ACC112 (cell line): Measurements from ENCODE around the gene MAGI2.

ENCODE experiments used
- H2AFZ ChIP-seq: fragments of 200-600 bp; sonication (generic); one replicate; pipeline ENCODE4 v1.6.0; 2017; ENCODE audit warnings: antibody characterized with exemption, low read length; ENCODE audit not compliant: unreplicated experiment
- H3K27ac ChIP-seq: fragments of 200-600 bp; sonication (generic); 2 replicates; pipeline ENCODE4 v1.5.1; 2014; ENCODE audit warnings: low read depth, mild to moderate bottlenecking, antibody characterized with exemption, low read length, moderate library complexity
- H3K27me3 ChIP-seq: fragments of 200-600 bp; sonication (generic); 2 replicates; pipeline ENCODE4 v1.6.1; 2014; ENCODE audit warnings: mild to moderate bottlenecking, antibody characterized with exemption, low read length, moderate library complexity, mixed read lengths; ENCODE audit not compliant: insufficient read depth
- H3K36me3 ChIP-seq: fragments of 200-600 bp; sonication (generic); 2 replicates; pipeline ENCODE4 v1.6.1; 2016; ENCODE audit warnings: mild to moderate bottlenecking, antibody characterized with exemption, low read length, moderate library complexity, mixed read lengths; ENCODE audit not compliant: insufficient read depth
- H3K4me1 ChIP-seq: fragments of 200-600 bp; sonication (generic); one replicate; pipeline ENCODE4 v1.6.1; 2016; ENCODE audit warnings: low read length, mixed read lengths; ENCODE audit not compliant: insufficient read depth, unreplicated experiment, control insufficient read depth
- H3K4me3 ChIP-seq: fragments of 200-600 bp; sonication (generic); 2 replicates; pipeline ENCODE4 v1.5.1; 2014; ENCODE audit warnings: mild to moderate bottlenecking, low read depth, low read length
- H3K79me2 ChIP-seq: fragments of 200-600 bp; sonication (generic); one replicate; pipeline ENCODE4 v1.6.0; 2016; ENCODE audit warnings: low read length; ENCODE audit not compliant: control insufficient read depth, unreplicated experiment, insufficient read depth

The MAGI2 gene

DNA sequence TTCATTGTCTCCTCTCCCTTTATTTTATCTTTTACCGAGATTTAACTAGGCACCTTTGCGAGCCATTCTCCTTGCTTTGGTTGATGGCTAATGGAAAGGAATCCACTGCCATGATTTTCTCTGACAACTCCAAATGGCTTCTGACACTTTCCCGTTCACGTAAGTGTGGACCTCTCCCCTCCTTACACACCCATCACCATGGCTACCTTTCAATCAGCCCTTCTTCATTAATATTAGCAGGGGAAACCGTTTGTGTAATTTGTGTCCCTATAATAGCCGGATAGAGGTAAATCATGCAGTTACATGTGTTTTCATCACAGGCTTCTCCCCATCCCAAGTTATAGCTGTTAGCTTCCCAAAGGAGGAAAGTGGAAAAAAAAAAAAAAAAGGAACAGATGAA, 767.3 kb downstream of the MAGI2 start:
- Histone ChIP-seq H3K4me1 (no peaks in the 10 kb centered on the region), H3K36me3 (no peaks in the 10 kb centered on the region), H2AFZ (no peak overlapping the region), H3K79me2 (no peaks in the 10 kb centered on the region), H3K4me3 (no peak overlapping the region), H3K27me3 (no peaks in the 10 kb centered on the region), H3K27ac (no peak overlapping the region)

- H2AFZ ChIP-seq, result no peak overlapping the region
- H3K4me1 ChIP-seq, result no peaks in the 10 kb centered on the region
- H3K36me3 ChIP-seq, result no peaks in the 10 kb centered on the region
- no peak overlapping the region for H3K27ac ChIP-seq
- no peak overlapping the region for H3K4me3 ChIP-seq
- no peaks in the 10 kb centered on the region for H3K79me2 ChIP-seq
- no peaks in the 10 kb centered on the region for H3K27me3 ChIP-seq
Observed at GRCh38 chr7:78684201-78684600, 769.3 kb downstream of the MAGI2 start.

DNA sequence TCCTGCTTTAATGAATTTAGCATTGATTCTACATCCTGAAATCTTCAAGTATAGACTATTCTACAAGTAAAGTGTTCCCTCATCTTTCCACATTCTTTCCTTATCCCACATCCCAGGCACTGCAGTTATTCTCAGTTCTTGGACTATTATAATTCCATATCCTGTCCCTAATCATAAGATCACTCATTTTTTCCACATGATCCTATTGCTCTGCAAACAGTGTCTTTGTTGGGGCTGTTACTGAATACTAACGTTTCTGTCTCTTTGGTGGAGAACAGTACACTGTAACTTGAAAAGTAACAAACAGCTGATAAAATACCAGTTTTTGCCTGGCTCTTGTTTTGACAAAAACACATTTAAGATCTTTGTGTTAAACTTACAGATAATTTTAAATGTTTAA, 769.9 kb downstream of the MAGI2 start:
- Histone ChIP-seq H3K27me3 (no peaks in the 10 kb centered on the region), H3K4me3 (no peak overlapping the region), H3K4me1 (no peaks in the 10 kb centered on the region), H2AFZ (no peak overlapping the region), H3K27ac (no peak overlapping the region), H3K79me2 (no peaks in the 10 kb centered on the region), H3K36me3 (no peaks in the 10 kb centered on the region)

DNA sequence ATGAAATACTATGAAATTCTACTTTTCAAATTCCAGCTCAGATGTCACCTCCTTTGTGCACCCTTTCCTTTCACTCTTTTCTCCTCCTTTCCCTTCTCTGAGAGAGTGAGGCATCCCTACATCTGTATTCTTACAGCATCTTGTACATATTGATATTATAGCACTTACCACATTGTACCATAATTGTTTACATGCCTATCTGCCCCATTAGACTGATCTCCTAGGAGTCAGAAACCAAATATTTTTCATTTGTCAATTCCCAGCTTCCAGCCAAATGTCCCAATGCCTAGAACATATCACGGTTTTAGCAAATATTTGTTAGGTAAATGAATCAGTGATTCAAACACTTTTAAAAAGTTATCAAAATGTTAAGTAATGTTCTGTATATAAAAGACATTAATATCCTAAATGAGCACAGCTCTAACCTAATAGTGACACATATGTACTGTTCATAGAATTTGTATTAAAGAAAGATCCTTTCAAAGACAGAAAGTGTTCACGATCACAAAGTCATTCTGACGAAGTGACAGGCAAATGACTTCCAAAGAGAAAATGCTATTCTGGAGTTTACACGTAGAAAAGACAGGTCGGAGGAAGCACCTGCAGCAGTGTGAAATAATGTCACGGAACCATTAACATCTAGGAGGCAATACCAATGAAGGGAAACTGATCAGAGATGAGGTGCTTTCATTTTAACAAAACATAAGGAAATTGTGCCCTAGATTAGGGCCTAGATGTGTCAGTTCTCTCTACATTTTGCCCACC, 774.2 kb downstream of the MAGI2 start:
- Histone ChIP-seq H3K4me3 (no peak overlapping the region), H2AFZ (no peak overlapping the region), H3K27ac (no peak overlapping the region), H3K4me1 (no peaks in the 10 kb centered on the region), H3K36me3 (no peaks in the 10 kb centered on the region), H3K27me3 (no peaks in the 10 kb centered on the region), H3K79me2 (no peaks in the 10 kb centered on the region)

GRCh38 chr7:78677391-78677790, 776.1 kb downstream of the MAGI2 start:
- Histone ChIP-seq H3K27me3 (no peaks in the 10 kb centered on the region), H3K27ac (no peak overlapping the region), H3K4me1 (no peaks in the 10 kb centered on the region), H3K36me3 (no peaks in the 10 kb centered on the region), H3K79me2 (no peaks in the 10 kb centered on the region), H2AFZ (no peak overlapping the region), H3K4me3 (no peak overlapping the region)

DNA sequence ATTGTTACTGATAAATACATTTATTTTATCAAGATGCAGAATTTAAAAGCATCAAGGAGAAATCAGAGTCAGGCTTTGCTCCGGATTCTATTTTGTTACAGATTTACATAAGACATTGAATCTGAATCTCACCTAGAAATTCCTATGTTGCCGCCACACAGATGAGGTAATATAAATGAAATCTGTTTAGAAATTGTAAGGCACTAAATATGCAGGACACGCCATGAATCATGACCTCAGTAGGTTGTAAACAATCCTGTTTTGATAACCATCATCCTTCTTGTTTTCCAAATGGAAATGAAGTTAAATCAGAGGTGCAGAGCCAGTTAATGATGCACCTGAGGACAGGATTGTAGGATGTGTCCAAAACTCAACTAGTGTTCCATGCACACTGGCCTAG, 778.0 kb downstream of the MAGI2 start:
- H3K4me3 ChIP-seq, result no peak overlapping the region
- H3K79me2 ChIP-seq, result no peaks in the 10 kb centered on the region
- H3K27ac ChIP-seq, result no peak overlapping the region
- H3K4me1 ChIP-seq, result no peaks in the 10 kb centered on the region
- no peaks in the 10 kb centered on the region for H3K36me3 ChIP-seq
- no peaks in the 10 kb centered on the region for H3K27me3 ChIP-seq
- no peak overlapping the region for H2AFZ ChIP-seq

GRCh38 chr7:78673272-78673671, 780.2 kb downstream of the MAGI2 start:
- Histone ChIP-seq H3K4me1 (no peaks in the 10 kb centered on the region), H3K27me3 (no peaks in the 10 kb centered on the region), H3K79me2 (no peaks in the 10 kb centered on the region), H3K36me3 (no peaks in the 10 kb centered on the region), H3K4me3 (no peak overlapping the region), H3K27ac (no peak overlapping the region), H2AFZ (no peak overlapping the region)

- no peak overlapping the region for H3K27ac ChIP-seq
- no peaks in the 10 kb centered on the region for H3K4me1 ChIP-seq
- H3K79me2 ChIP-seq, result no peaks in the 10 kb centered on the region
- H3K36me3 ChIP-seq, result no peaks in the 10 kb centered on the region
- H3K4me3 ChIP-seq, result no peak overlapping the region
- no peaks in the 10 kb centered on the region for H3K27me3 ChIP-seq
- no peak overlapping the region for H2AFZ ChIP-seq
Observed at GRCh38 chr7:78662939-78663338, 790.5 kb downstream of the MAGI2 start.

- H3K79me2 ChIP-seq, result no peaks in the 10 kb centered on the region
- no peak overlapping the region for H3K4me3 ChIP-seq
- H3K4me1 ChIP-seq, result no peaks in the 10 kb centered on the region
- no peaks in the 10 kb centered on the region for H3K36me3 ChIP-seq
- H2AFZ ChIP-seq, result no peak overlapping the region
- no peaks in the 10 kb centered on the region for H3K27me3 ChIP-seq
- H3K27ac ChIP-seq, result no peak overlapping the region
Observed at GRCh38 chr7:78649976-78650375, 803.5 kb downstream of the MAGI2 start.

DNA sequence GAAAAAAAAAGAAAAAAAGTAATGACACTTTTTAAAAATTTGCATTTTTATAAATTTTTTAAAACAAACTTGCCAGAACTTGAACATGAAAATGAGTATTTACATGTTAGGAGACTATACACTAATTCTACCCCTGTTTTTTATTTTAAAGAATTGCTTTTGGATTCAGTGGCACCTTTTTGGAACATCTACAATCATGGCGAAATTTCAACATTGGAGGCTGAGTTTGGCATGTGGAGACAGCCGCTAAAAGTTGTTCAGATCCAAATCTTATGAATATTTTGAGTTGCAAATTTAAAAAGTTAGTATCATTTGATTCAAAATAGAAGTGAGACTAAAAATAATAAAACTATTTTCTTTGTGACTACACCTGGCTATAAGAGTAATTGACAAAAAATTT, 804.2 kb downstream of the MAGI2 start:
- no peaks in the 10 kb centered on the region for H3K36me3 ChIP-seq
- H2AFZ ChIP-seq, result no peak overlapping the region
- H3K4me3 ChIP-seq, result no peak overlapping the region
- H3K27ac ChIP-seq, result no peak overlapping the region
- no peaks in the 10 kb centered on the region for H3K4me1 ChIP-seq
- no peaks in the 10 kb centered on the region for H3K79me2 ChIP-seq
- no peaks in the 10 kb centered on the region for H3K27me3 ChIP-seq

DNA sequence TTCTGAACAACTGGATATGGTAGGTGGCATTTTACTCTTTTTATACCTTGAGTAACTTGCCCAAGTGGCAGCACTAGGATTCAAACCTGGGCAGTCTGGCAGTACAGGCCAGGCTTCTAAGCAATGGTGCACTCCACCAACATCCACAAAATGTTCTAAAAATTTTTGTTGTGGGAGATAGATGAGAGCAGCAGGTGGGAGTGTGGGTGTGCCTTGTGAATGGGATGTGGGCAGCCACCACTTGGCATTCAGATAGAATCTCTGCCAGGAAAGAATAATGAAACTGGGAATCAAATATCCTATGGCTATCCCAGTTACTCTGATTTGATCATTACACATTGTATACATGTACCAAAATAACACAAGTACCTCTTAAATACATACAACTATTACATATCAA, 810.7 kb downstream of the MAGI2 start:
- no peak overlapping the region for H3K4me3 ChIP-seq
- H3K27ac ChIP-seq, result no peak overlapping the region
- peaks cover 7% of the 10 kb centered on the region for H3K4me1 ChIP-seq
- no peaks in the 10 kb centered on the region for H3K36me3 ChIP-seq
- no peaks in the 10 kb centered on the region for H3K27me3 ChIP-seq
- no peak overlapping the region for H2AFZ ChIP-seq
- H3K79me2 ChIP-seq, result no peaks in the 10 kb centered on the region
